H9 (cell line): Measurements from ENCODE around the gene TFAM. TPM values are rescaled to one million over a fixed set of nuclear protein-coding genes. Genes with fewer than 3 reads are reported as not detected.

Experiments
- DNase-seq: peaks from one replicate; pipeline ENCODE4 v3.0.0-alpha.2; 2017
- H2AFZ ChIP-seq: one replicate; pipeline ENCODE4 v1.6.1; 2013; ENCODE audit warnings: mild to moderate bottlenecking, low read length, control low read depth, moderate library complexity
- H2AK5ac ChIP-seq: 2 replicates; pipeline ENCODE4 v1.6.1; 2013; ENCODE audit warnings: low read length, control low read depth, mixed read lengths; ENCODE audit not compliant: insufficient read length
- H2BK120ac ChIP-seq: one replicate; pipeline ENCODE4 v1.6.1; 2013; ENCODE audit warnings: low read depth, mild to moderate bottlenecking, low read length, control low read depth, inconsistent platforms; ENCODE audit not compliant: poor library complexity, severe bottlenecking
- H2BK12ac ChIP-seq: 2 replicates; pipeline ENCODE4 v1.6.1; 2013; ENCODE audit warnings: low read length, control low read depth, mixed read lengths, low read depth; ENCODE audit not compliant: insufficient read length
- H2BK15ac ChIP-seq: 2 replicates; pipeline ENCODE4 v1.6.1; 2013; ENCODE audit warnings: low read depth, low read length, control low read depth
- H2BK20ac ChIP-seq: one replicate; pipeline ENCODE4 v1.6.1; 2013; ENCODE audit warnings: low read depth, mild to moderate bottlenecking, low read length, control low read depth, inconsistent platforms; ENCODE audit not compliant: poor library complexity, severe bottlenecking
- H2BK5ac ChIP-seq: 2 replicates; pipeline ENCODE4 v1.6.1; 2013; ENCODE audit warnings: low read length, control low read depth, mixed read lengths; ENCODE audit not compliant: insufficient read length
- H3K14ac ChIP-seq: 2 replicates; pipeline ENCODE4 v1.6.1; 2013; ENCODE audit warnings: low read length, control low read depth; ENCODE audit not compliant: insufficient read depth
- H3K18ac ChIP-seq: 2 replicates; pipeline ENCODE4 v1.6.1; 2013; ENCODE audit warnings: low read depth, mild to moderate bottlenecking, mixed read lengths, low read length, control low read depth; ENCODE audit not compliant: insufficient read length
- H3K23ac ChIP-seq: 2 replicates; pipeline ENCODE4 v1.6.1; 2013; ENCODE audit warnings: low read length, control low read depth, mixed read lengths, low read depth; ENCODE audit not compliant: insufficient read length
- H3K23me2 ChIP-seq: 2 replicates; pipeline ENCODE4 v1.6.1; 2013; ENCODE audit warnings: low read depth, mild to moderate bottlenecking, mixed read lengths, low read length, control low read depth; ENCODE audit not compliant: insufficient read length, poor library complexity, severe bottlenecking
- H3K27ac ChIP-seq: 2 replicates; pipeline ENCODE4 v1.5.1; 2013; ENCODE audit warnings: low read length, control low read depth, mixed read lengths, low read depth; ENCODE audit not compliant: insufficient read length
- H3K27me3 ChIP-seq: 2 replicates; pipeline ENCODE4 v1.6.1; 2013; ENCODE audit warnings: low read length, control low read depth, inconsistent platforms; ENCODE audit not compliant: insufficient read depth
- H3K4ac ChIP-seq: 2 replicates; pipeline ENCODE4 v1.6.1; 2013; ENCODE audit warnings: low read depth, mild to moderate bottlenecking, control low read depth, inconsistent platforms, low read length, moderate library complexity
- H3K4me1 ChIP-seq: 2 replicates; pipeline ENCODE4 v1.6.1; 2013; ENCODE audit warnings: low read length, control low read depth, inconsistent platforms; ENCODE audit not compliant: insufficient read depth
- H3K4me2 ChIP-seq: 2 replicates; pipeline ENCODE4 v1.6.1; 2013; ENCODE audit warnings: low read length, control low read depth, mixed read lengths; ENCODE audit not compliant: insufficient read length, insufficient read depth
- H3K56ac ChIP-seq: 2 replicates; pipeline ENCODE4 v1.6.1; 2013; ENCODE audit warnings: low read depth, mild to moderate bottlenecking, mixed read lengths, low read length, control low read depth; ENCODE audit not compliant: insufficient read length
- H3K79me1 ChIP-seq: 2 replicates; pipeline ENCODE4 v1.6.1; 2013; ENCODE audit warnings: low read depth, mild to moderate bottlenecking, moderate library complexity, low read length, control low read depth, inconsistent platforms; ENCODE audit not compliant: insufficient read depth, poor library complexity, severe bottlenecking
- H3K79me2 ChIP-seq: 2 replicates; pipeline ENCODE4 v1.6.1; 2013; ENCODE audit warnings: low read length, control low read depth, inconsistent platforms; ENCODE audit not compliant: insufficient read depth
- H3K9ac ChIP-seq: 2 replicates; pipeline ENCODE4 v1.6.1; 2013; ENCODE audit warnings: low read length, control low read depth, mixed read lengths; ENCODE audit not compliant: insufficient read length; ENCODE audit errors: extremely low read depth
- H3K9me3 ChIP-seq: one replicate; pipeline ENCODE4 v1.6.1; 2013; ENCODE audit warnings: low read depth, low read length, inconsistent platforms; ENCODE audit not compliant: control insufficient read depth
- H3T11ph ChIP-seq: one replicate; pipeline ENCODE4 v1.6.1; 2013; ENCODE audit warnings: mild to moderate bottlenecking, low read length, control low read depth, inconsistent platforms
- H4K20me1 ChIP-seq: one replicate; pipeline ENCODE4 v1.6.1; 2013; ENCODE audit not compliant: control insufficient read depth, insufficient read length, insufficient read depth
- H4K5ac ChIP-seq: 2 replicates; pipeline ENCODE4 v1.6.1; 2013; ENCODE audit warnings: low read depth, mild to moderate bottlenecking, mixed read lengths, low read length, control low read depth; ENCODE audit not compliant: insufficient read length
- H4K8ac ChIP-seq: replicated peaks from 2 replicates; pipeline ENCODE4 v1.6.1; 2013; ENCODE audit warnings: low read length, control low read depth, mixed read lengths, low read depth; ENCODE audit not compliant: insufficient read length
- H4K91ac ChIP-seq: 2 replicates; pipeline ENCODE4 v1.6.1; 2013; ENCODE audit warnings: low read depth, mild to moderate bottlenecking, moderate library complexity, mixed read lengths, low read length, control low read depth; ENCODE audit not compliant: insufficient read length
- H3K27ac Mint-ChIP-seq, 3 experiments: 2 replicates in 2 of 3; 3 replicates in 1 of 3; pipeline ENCODE4 v1.8.0; 2020 to 2021; ENCODE audit warnings: mixed read lengths in 3 of 3, mild to moderate bottlenecking in 1 of 3, moderate library complexity in 1 of 3
- H3K27me3 Mint-ChIP-seq: 2 replicates; pipeline ENCODE4 v1.8.0; 2021; ENCODE audit warnings: low read depth, mild to moderate bottlenecking, moderate library complexity, mixed read lengths
- H3K36me3 Mint-ChIP-seq, 3 experiments: 2 replicates in 2 of 3; 3 replicates in 1 of 3; pipeline ENCODE4 v1.8.0; 2020 to 2021; ENCODE audit warnings: low read depth in 3 of 3, mixed read lengths in 3 of 3; ENCODE audit not compliant: insufficient read depth in 1 of 3
- H3K4me1 Mint-ChIP-seq, 2 experiments: 2 replicates each; pipeline ENCODE4 v1.8.0; 2020; ENCODE audit warnings: mixed read lengths in 2 of 2
- H3K4me3 Mint-ChIP-seq, 2 experiments: 2 replicates in 1 of 2; 3 replicates in 1 of 2; pipeline ENCODE4 v1.8.0; 2020 to 2021; ENCODE audit warnings: mild to moderate bottlenecking in 2 of 2, mixed read lengths in 2 of 2, moderate library complexity in 1 of 2
- H3K9me3 Mint-ChIP-seq, 2 experiments: 2 replicates in 1 of 2; 3 replicates in 1 of 2; pipeline ENCODE4 v1.8.0; 2020; ENCODE audit warnings: mild to moderate bottlenecking in 2 of 2, mixed read lengths in 2 of 2, moderate library complexity in 1 of 2
- WGBS: extraction: QIAGEN DNeasy Blood & Tissue Kit; methylation state at CpG from one replicate; pipeline ENCODE4 v1.1.7; 2013; ENCODE audit warnings: missing lambda C conversion rate, low lambda C conversion rate, mixed read lengths; ENCODE audit not compliant: insufficient read length; ENCODE audit errors: extremely low coverage; 5-methylcytosine and 5-hydroxymethylcytosine counted together
- total RNA-seq: library from RNA; stranded (reverse); gene quantifications from 2 replicates; pipeline ENCODE4 v1.2.1, GENCODE V29; 2021
- TF ChIP-seq, protein P1 (sequence below): fragments of 200-600 bp; sonication (generic); conservative IDR thresholded peaks from 3 replicates; pipeline ENCODE4 v1.8.0; 2021; ENCODE audit warnings: antibody characterized with exemption, mild to moderate bottlenecking

TFAM gene
- total RNA-seq, 1 experiment from 2014 or later, result 144 TPM

GRCh38 chr10:58351616-58352578 lies 33.3 kb upstream of the TFAM start:
- Histone ChIP-seq H3K4me2 (no peak overlapping the region), H4K20me1 (no peaks in the 10 kb centered on the region), H3K23ac (no peak overlapping the region), H3K79me2 (peaks cover 3% of the 10 kb centered on the region; the same call in 1 of the 2 replicates), H2BK120ac (no peak overlapping the region), H3T11ph (no peak overlapping the region), H3K4ac (no peak overlapping the region), H3K9me3 (no peaks in the 10 kb centered on the region), H2AFZ (no peak overlapping the region), H3K27ac (no peak overlapping the region), H3K14ac (no peak overlapping the region), H3K27me3 (no peaks in the 10 kb centered on the region), H3K23me2 (no peaks in the 10 kb centered on the region), H2BK15ac (no peak overlapping the region), H3K56ac (no peak overlapping the region), H2BK5ac (no peak overlapping the region), H3K9ac (peak overlapping the region; percentile 26), H2BK12ac (no peak overlapping the region), H4K91ac (no peak overlapping the region), H3K18ac (no peak overlapping the region), H3K79me1 (peaks cover 3% of the 10 kb centered on the region), H2AK5ac (no peak overlapping the region), H3K4me1 (peaks cover 3% of the 10 kb centered on the region; the same call in 1 of the 2 replicates), H4K8ac (no peak overlapping the region), H2BK20ac (no peak overlapping the region), H4K5ac (no peak overlapping the region)
- no CpG with 5 or more reads among the region's 7 CpGs for WGBS
- Mint-ChIP-seq H3K36me3 (no peaks in the 10 kb centered on the region; a peak in 1 of 7 replicates), H3K27ac (no peak overlapping the region; a peak in 1 of 7 replicates), H3K27me3 (no peaks in the 10 kb centered on the region), H3K9me3 (no peaks in the 10 kb centered on the region), H3K4me1 (peaks cover 26 to 41% of the 10 kb centered on the region in 2 experiments), H3K4me3 (no peak overlapping the region)
- TF ChIP-seq, protein P1, sequence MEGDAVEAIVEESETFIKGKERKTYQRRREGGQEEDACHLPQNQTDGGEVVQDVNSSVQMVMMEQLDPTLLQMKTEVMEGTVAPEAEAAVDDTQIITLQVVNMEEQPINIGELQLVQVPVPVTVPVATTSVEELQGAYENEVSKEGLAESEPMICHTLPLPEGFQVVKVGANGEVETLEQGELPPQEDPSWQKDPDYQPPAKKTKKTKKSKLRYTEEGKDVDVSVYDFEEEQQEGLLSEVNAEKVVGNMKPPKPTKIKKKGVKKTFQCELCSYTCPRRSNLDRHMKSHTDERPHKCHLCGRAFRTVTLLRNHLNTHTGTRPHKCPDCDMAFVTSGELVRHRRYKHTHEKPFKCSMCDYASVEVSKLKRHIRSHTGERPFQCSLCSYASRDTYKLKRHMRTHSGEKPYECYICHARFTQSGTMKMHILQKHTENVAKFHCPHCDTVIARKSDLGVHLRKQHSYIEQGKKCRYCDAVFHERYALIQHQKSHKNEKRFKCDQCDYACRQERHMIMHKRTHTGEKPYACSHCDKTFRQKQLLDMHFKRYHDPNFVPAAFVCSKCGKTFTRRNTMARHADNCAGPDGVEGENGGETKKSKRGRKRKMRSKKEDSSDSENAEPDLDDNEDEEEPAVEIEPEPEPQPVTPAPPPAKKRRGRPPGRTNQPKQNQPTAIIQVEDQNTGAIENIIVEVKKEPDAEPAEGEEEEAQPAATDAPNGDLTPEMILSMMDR, result no peak
- DNase-seq, result no peak
